ENCODE data around the gene SPC25. TPM values are rescaled to one million over a fixed set of nuclear protein-coding genes. Genes with fewer than 3 reads are reported as not detected.

The SPC25 gene
- total RNA-seq, 4 donors from 2014 or later = 2.5 to 10.5 TPM; not detected in 2

- intact Hi-C loops (cut with DNase I; ENCODE audit: low total_unique reads) = no loop called here
- no peak for DNase-seq
- WGBS, 2 donors (ENCODE audit: low coverage in 1 of 2) = 68 to 69% methylated on average over 5 of the region's 5 CpGs
- Histone ChIP-seq H3K4me3 (no peak within 1 kb of the TSS), H3K27ac (no peak within 1 kb of the TSS), H3K4me1 (no peaks in the 10 kb centered on the region), H3K9me3 (no peaks in the 10 kb centered on the region), H3K27me3 (peaks cover 5% of the 10 kb centered on the region), H3K36me3 (no peaks in the 10 kb centered on the region)
- in situ Hi-C loops (cut with MboI; ENCODE audit: low pct_ligation_motif_present in 1 of 4, low pct_unique_long_range_greater_than_20kb in 1 of 4, low sequenced_read_pairs in 3 of 4) = loop anchor here in 3 of 4 donors (25.0 kb wide), 3 partner anchors 139 to 764 kb away; no protein-coding TSS in a partner anchor
- no peak for TF ChIP-seq POLR2AphosphoS5 (IDR thresholded peaks at IDR 0.05)
- TF ChIP-seq, protein P1, sequence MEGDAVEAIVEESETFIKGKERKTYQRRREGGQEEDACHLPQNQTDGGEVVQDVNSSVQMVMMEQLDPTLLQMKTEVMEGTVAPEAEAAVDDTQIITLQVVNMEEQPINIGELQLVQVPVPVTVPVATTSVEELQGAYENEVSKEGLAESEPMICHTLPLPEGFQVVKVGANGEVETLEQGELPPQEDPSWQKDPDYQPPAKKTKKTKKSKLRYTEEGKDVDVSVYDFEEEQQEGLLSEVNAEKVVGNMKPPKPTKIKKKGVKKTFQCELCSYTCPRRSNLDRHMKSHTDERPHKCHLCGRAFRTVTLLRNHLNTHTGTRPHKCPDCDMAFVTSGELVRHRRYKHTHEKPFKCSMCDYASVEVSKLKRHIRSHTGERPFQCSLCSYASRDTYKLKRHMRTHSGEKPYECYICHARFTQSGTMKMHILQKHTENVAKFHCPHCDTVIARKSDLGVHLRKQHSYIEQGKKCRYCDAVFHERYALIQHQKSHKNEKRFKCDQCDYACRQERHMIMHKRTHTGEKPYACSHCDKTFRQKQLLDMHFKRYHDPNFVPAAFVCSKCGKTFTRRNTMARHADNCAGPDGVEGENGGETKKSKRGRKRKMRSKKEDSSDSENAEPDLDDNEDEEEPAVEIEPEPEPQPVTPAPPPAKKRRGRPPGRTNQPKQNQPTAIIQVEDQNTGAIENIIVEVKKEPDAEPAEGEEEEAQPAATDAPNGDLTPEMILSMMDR (IDR thresholded peaks at IDR 0.05) = no peak
- no peak for TF ChIP-seq POLR2A (IDR thresholded peaks at IDR 0.05)
- TF ChIP-seq EP300 (IDR thresholded peaks at IDR 0.05; ENCODE audit: low read depth) = no peak
Measured at GRCh38 chr2:168901003-168901402, 10.8 kb upstream of the SPC25 start, which contains the start of gene G6PC2. Gene G6PC2, plus strand, starts transcription at chr2:168901291. Its CDS starts 41 bp downstream, at chr2:168901332.

DNA sequence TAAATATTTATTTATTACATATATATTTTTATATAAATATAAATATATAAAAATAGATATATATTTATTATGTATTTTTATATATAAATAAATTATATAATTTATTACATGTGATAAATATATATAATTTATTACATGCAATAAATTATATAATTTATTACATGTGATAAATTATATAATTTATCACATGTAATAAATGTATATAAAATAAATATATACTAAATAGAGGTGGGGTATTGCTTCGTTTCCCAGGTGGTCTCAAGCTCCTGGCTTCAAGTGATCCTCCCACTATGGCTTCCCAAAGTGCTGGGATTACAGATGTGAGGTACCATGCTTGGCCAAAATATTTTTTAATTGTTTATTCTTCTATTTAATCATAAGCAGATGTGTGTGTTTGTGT is 7.2 kb upstream of the SPC25 start:
- H3K9me3 ChIP-seq = no peaks in the 10 kb centered on the region
- no peaks in the 10 kb centered on the region for H3K4me1 ChIP-seq
- in situ Hi-C loops (cut with MboI; ENCODE audit: low pct_ligation_motif_present in 1 of 4, low pct_unique_long_range_greater_than_20kb in 1 of 4, low sequenced_read_pairs in 3 of 4) = no loop called here
- intact Hi-C loops (cut with DNase I; ENCODE audit: low total_unique reads) = no loop called here
- DNase-seq = no peak
- H3K27me3 ChIP-seq = no peaks in the 10 kb centered on the region
- H3K4me3 ChIP-seq = no peak overlapping the region
- TF ChIP-seq POLR2A (IDR thresholded peaks at IDR 0.05) = no peak
- TF ChIP-seq, protein P1 (IDR thresholded peaks at IDR 0.05) = no peak
- no peak for TF ChIP-seq POLR2AphosphoS5 (IDR thresholded peaks at IDR 0.05)
- TF ChIP-seq EP300 (IDR thresholded peaks at IDR 0.05; ENCODE audit: low read depth) = no peak
- no peak overlapping the region for H3K27ac ChIP-seq
- 46 to 47% methylated on average over 1 of the region's 1 CpG for WGBS, 2 donors (ENCODE audit: low coverage in 1 of 2)
- H3K36me3 ChIP-seq = no peaks in the 10 kb centered on the region

DNA sequence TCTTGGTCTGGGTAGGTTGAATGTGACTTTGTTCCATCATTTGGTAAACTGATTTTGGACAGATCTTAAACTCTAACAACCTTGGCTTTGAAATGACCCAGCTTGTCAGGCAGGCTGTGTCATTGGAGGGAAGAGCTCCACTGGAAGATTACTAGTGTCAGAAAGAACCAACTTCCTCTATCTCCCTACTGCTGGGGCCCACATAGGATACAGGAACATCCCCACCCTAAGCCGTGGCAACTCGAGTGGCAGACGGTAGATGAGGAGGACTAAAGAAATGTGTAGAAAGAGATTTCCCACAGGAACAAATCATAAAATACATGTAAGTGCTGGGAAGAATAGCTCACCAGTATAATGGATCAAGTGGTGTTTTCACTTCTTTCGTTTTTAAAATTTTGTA is 6.6 kb upstream of the SPC25 start:
- in situ Hi-C loops (cut with MboI; ENCODE audit: low pct_ligation_motif_present in 1 of 4, low pct_unique_long_range_greater_than_20kb in 1 of 4, low sequenced_read_pairs in 3 of 4) = no loop called here

DNA sequence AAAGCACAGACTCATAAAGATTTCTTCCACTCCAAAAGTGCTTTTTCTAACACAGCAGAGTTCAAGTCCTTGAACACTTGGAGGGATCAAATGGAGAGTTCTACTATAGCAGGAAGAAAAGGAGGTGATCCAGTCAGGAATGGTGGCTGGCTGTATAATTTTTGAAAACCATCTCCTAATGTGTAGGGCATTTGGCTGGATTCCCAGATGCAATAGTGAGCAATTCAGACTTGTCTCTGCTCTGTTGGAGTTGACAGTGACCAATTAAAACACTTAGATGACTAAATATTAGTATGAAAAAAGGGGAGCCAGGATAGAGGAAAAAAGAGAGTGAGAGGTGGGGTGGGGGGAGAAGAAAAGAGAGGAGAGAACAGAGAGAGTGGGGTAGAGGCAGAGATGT is 5.5 kb upstream of the SPC25 start:
- Histone ChIP-seq H3K4me3 (no peak overlapping the region), H3K4me1 (no peaks in the 10 kb centered on the region), H3K36me3 (no peaks in the 10 kb centered on the region), H3K9me3 (no peaks in the 10 kb centered on the region), H3K27me3 (no peaks in the 10 kb centered on the region), H3K27ac (no peak overlapping the region)
- in situ Hi-C loops (cut with MboI; ENCODE audit: low pct_ligation_motif_present in 1 of 4, low pct_unique_long_range_greater_than_20kb in 1 of 4, low sequenced_read_pairs in 3 of 4) = no loop called here
- intact Hi-C loops (cut with DNase I; ENCODE audit: low total_unique reads) = no loop called here
- TF ChIP-seq EP300 (IDR thresholded peaks at IDR 0.05; ENCODE audit: low read depth) (no peak), POLR2AphosphoS5 (IDR thresholded peaks at IDR 0.05) (no peak)
- TF ChIP-seq, protein P1 (IDR thresholded peaks at IDR 0.05) = no peak
- no peak for DNase-seq

More for the DNA sequence above, 6.6 kb upstream of the SPC25 start:
- TF ChIP-seq POLR2AphosphoS5 (IDR thresholded peaks at IDR 0.05) = no peak
- TF ChIP-seq, protein P1 (IDR thresholded peaks at IDR 0.05) = no peak
- TF ChIP-seq EP300 (IDR thresholded peaks at IDR 0.05; ENCODE audit: low read depth) = no peak
- TF ChIP-seq POLR2A (IDR thresholded peaks at IDR 0.05) = no peak
- WGBS, 2 donors (ENCODE audit: low coverage in 1 of 2) = 57 to 68% methylated on average over 4 of the region's 4 CpGs
- no peak overlapping the region for H3K4me3 ChIP-seq
- H3K36me3 ChIP-seq = no peaks in the 10 kb centered on the region
- H3K27me3 ChIP-seq = no peaks in the 10 kb centered on the region
- no peaks in the 10 kb centered on the region for H3K4me1 ChIP-seq
- no peak overlapping the region for H3K27ac ChIP-seq
- H3K9me3 ChIP-seq = no peaks in the 10 kb centered on the region
- DNase-seq = no peak
- intact Hi-C loops (cut with DNase I; ENCODE audit: low total_unique reads) = no loop called here

Data from transverse colon (tissue), 4 donors.